Mesothelial cell of epicardium (in vitro differentiated cells): Measurements from ENCODE around the gene HLA-F. TPM values are rescaled to one million over a fixed set of nuclear protein-coding genes. Genes with fewer than 3 reads are reported as not detected.

Experiments
- DNase-seq, 2 experiments: peaks; one replicate each; pipeline ENCODE4 v3.0.0; 2021; ENCODE audit warnings: low spot score in 2 of 2; ENCODE audit not compliant: unreplicated experiment in 2 of 2
- H3K27ac Mint-ChIP-seq: 2 replicates; pipeline ENCODE4 v1.8.0; 2021; ENCODE audit warnings: mixed read lengths
- H3K27me3 Mint-ChIP-seq: 2 replicates; pipeline ENCODE4 v1.8.0; 2021; ENCODE audit warnings: low read depth, mixed read lengths
- H3K36me3 Mint-ChIP-seq: 2 replicates; pipeline ENCODE4 v1.8.0; 2021; ENCODE audit warnings: mixed read lengths
- H3K4me1 Mint-ChIP-seq: 2 replicates; pipeline ENCODE4 v1.8.0; 2021; ENCODE audit warnings: mixed read lengths
- H3K4me3 Mint-ChIP-seq: 2 replicates; pipeline ENCODE4 v1.8.0; 2021; ENCODE audit warnings: mild to moderate bottlenecking, moderate library complexity, mixed read lengths
- H3K9me3 Mint-ChIP-seq: 2 replicates; pipeline ENCODE4 v1.8.0; 2021; ENCODE audit warnings: mixed read lengths
- total RNA-seq: library from RNA; stranded (reverse); gene quantifications from 3 replicates; pipeline ENCODE4 v1.2.1, GENCODE V29; 2021
- TF ChIP-seq, protein P1 (sequence below): fragments of 200-600 bp; sonication (generic); IDR thresholded peaks from one replicate; pipeline ENCODE4 v1.5.0; 2021; ENCODE audit warnings: antibody characterized with exemption; ENCODE audit not compliant: unreplicated experiment

HLA-F gene
- 2.0 to 2.5 TPM (median 2.1 TPM) in 3 replicates for total RNA-seq

DNA sequence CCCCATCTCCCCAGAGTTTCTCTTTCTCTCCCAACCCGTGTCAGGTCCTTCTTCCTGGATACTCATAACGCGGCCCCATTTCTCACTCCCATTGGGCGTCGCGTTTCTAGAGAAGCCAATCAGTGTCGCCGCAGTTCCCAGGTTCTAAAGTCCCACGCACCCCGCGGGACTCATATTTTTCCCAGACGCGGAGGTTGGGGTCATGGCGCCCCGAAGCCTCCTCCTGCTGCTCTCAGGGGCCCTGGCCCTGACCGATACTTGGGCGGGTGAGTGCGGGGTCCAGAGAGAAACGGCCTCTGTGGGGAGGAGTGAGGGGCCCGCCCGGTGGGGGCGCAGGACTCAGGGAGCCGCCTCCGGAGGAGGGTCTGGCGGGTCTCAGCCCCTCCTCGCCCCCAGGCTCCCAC, at the start of gene HLA-F:
Gene HLA-F, plus strand, starts transcription at position 173 of the 404 bp plus-strand sequence. Its CDS starts 30 bp downstream, at position 203.
- TF ChIP-seq, protein P1, sequence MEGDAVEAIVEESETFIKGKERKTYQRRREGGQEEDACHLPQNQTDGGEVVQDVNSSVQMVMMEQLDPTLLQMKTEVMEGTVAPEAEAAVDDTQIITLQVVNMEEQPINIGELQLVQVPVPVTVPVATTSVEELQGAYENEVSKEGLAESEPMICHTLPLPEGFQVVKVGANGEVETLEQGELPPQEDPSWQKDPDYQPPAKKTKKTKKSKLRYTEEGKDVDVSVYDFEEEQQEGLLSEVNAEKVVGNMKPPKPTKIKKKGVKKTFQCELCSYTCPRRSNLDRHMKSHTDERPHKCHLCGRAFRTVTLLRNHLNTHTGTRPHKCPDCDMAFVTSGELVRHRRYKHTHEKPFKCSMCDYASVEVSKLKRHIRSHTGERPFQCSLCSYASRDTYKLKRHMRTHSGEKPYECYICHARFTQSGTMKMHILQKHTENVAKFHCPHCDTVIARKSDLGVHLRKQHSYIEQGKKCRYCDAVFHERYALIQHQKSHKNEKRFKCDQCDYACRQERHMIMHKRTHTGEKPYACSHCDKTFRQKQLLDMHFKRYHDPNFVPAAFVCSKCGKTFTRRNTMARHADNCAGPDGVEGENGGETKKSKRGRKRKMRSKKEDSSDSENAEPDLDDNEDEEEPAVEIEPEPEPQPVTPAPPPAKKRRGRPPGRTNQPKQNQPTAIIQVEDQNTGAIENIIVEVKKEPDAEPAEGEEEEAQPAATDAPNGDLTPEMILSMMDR, result no peak
- DNase-seq, result peak in 1 of 2 experiments; percentile 66
- Mint-ChIP-seq H3K4me3 (peak within 1 kb of the TSS; percentile 62), H3K27ac (no peak within 1 kb of the TSS), H3K4me1 (no peaks in the 10 kb centered on the region), H3K36me3 (no peaks in the 10 kb centered on the region), H3K27me3 (peaks cover 78% of the 10 kb centered on the region), H3K9me3 (no peaks in the 10 kb centered on the region)

- Mint-ChIP-seq H3K9me3 (no peaks in the 10 kb centered on the region), H3K36me3 (no peaks in the 10 kb centered on the region), H3K4me3 (no peak overlapping the region), H3K27me3 (peaks cover 12% of the 10 kb centered on the region), H3K27ac (no peak overlapping the region), H3K4me1 (peaks cover 7% of the 10 kb centered on the region)
- TF ChIP-seq, protein P1, result no peak
- no peak for DNase-seq
These were observed 49.2 kb upstream of the HLA-F start for GRCh38 chr6:29674008-29674407.

DNA sequence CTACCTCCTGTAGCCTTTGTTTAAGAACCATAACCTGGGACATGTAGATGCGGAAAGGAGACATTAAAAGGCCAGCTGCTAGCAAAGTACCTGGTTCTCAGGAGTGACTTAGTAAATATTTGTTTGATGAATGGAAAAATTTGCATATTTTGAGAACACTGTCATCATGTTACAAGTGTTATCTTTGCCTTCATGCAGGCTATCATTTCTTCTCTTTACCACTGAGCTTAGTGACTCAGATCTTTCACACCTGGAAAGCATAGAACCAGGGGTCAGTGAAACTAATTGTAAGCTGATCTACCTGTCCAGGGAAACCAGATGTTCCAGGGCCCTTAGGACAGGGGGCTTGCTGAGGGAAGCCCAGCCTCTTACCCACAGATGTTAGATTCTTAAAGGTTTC, 47.7 kb upstream of the HLA-F start:
- peaks cover 7% of the 10 kb centered on the region for H3K4me1 Mint-ChIP-seq
- no peak overlapping the region for H3K4me3 Mint-ChIP-seq
- DNase-seq, result no peak
- no peak overlapping the region for H3K27ac Mint-ChIP-seq
- no peaks in the 10 kb centered on the region for H3K36me3 Mint-ChIP-seq
- no peaks in the 10 kb centered on the region for H3K9me3 Mint-ChIP-seq
- TF ChIP-seq, protein P1, result no peak
- peaks cover 8% of the 10 kb centered on the region for H3K27me3 Mint-ChIP-seq

GRCh38 chr6:29676981-29677601, 46.1 kb upstream of the HLA-F start:
- H3K9me3 Mint-ChIP-seq, result no peaks in the 10 kb centered on the region
- H3K4me3 Mint-ChIP-seq, result no peak overlapping the region
- H3K27me3 Mint-ChIP-seq, result no peaks in the 10 kb centered on the region
- TF ChIP-seq, protein P1, result no peak
- peaks cover 7% of the 10 kb centered on the region for H3K4me1 Mint-ChIP-seq
- peak overlapping the region; percentile 80 for H3K27ac Mint-ChIP-seq
- no peak for DNase-seq
- H3K36me3 Mint-ChIP-seq, result no peaks in the 10 kb centered on the region

GRCh38 chr6:29678114-29678513, 45.1 kb upstream of the HLA-F start:
- Mint-ChIP-seq H3K27ac (no peak overlapping the region), H3K4me3 (no peak overlapping the region), H3K9me3 (no peaks in the 10 kb centered on the region), H3K27me3 (no peaks in the 10 kb centered on the region), H3K36me3 (no peaks in the 10 kb centered on the region), H3K4me1 (peaks cover 7% of the 10 kb centered on the region)
- no peak for DNase-seq
- TF ChIP-seq, protein P1, result no peak
